Ascending aorta (tissue), 2 donors: ENCODE data around the gene SSU72. TPM values are rescaled to one million over a fixed set of nuclear protein-coding genes. Genes with fewer than 3 reads are reported as not detected.
A peak's percentile ranks its signal among the peaks of the same experiment; 100 is the strongest.
"Not testable (repeated sequence)": the region's sequence is repeated elsewhere in the genome, so short reads cannot be mapped to it uniquely, and the experiment has no call there.

Experiments used
- DNase-seq, 2 donors: peaks; one replicate each; pipeline ENCODE4 v3.0.0-alpha.2; 2019; ENCODE audit warnings: low spot score in 2 of 2
- H3K27ac ChIP-seq, 2 donors: fragments of 200-600 bp; sonication (generic); one replicate each; pipeline ENCODE4 v1.5.1; 2016 to 2017; ENCODE audit warnings: mild to moderate bottlenecking in 1 of 2
- H3K27me3 ChIP-seq: fragments of 200-600 bp; sonication (generic); one replicate; pipeline ENCODE4 v1.5.1; 2017
- H3K36me3 ChIP-seq, 2 donors: fragments of 200-600 bp; sonication (generic); one replicate each; pipeline ENCODE4 v1.5.1; 2016
- H3K4me1 ChIP-seq, 2 donors: fragments of 200-600 bp; sonication (generic); one replicate each; pipeline ENCODE4 v1.5.1; 2016 to 2017; ENCODE audit warnings: mild to moderate bottlenecking in 1 of 2
- H3K4me3 ChIP-seq, 2 donors: fragments of 200-600 bp; sonication (generic); one replicate each; pipeline ENCODE4 v1.5.1; 2016 to 2017; ENCODE audit warnings: mild to moderate bottlenecking in 1 of 2
- H3K9me3 ChIP-seq, 2 donors: fragments of 200-600 bp; sonication (generic); one replicate each; pipeline ENCODE4 v1.5.1; 2016
- CTCF ChIP-seq, 3 experiments: fragments of 200-600 bp in 2 of 3; fragments of 450-650 bp in 1 of 3; sonication (generic) in 2 of 3; IDR thresholded peaks; one replicate each; pipeline ENCODE4 v1.5.1; 2016 to 2019; ENCODE audit warnings: antibody characterized with exemption in 3 of 3, mild to moderate bottlenecking in 1 of 3, moderate library complexity in 1 of 3
- intact Hi-C: fragments of 100-400 bp; cut with DNase I; formaldehyde crosslinking; loops from one replicate; pipeline ENCODE4 v1.15.1; 2023
- total RNA-seq: library from RNA; depleted of rRNA; stranded (reverse); fragments of >200 nt; gene quantifications from one replicate; pipeline ENCODE4 v1.1.0, GENCODE V29; 2016

SSU72 gene
- total RNA-seq, 1 donor from 2014 or later: 50.1 TPM

DNA sequence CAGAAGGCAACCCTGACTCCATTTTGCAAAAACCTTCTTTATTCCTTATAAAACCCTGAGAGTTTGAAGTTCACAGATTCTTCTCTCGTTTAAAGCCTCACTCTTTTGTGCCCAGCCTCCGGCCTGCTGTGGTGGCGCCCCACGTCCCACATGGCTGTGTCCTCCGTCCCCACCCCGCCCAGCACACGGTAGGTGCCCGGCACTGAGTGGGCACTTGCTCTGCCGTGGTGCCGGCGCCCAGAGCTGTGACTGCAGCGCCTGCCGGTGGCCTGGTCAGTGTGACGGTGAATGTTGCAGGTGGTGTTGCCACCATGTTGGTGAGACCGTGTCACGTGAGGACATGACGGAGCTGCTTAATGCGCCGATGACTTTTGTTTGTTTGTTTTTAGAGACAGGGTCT, 53.3 kb downstream of the SSU72 start:
- intact Hi-C loops: no loop called here
- H3K27me3 ChIP-seq: no peaks in the 10 kb centered on the region
- H3K4me3 ChIP-seq: no peak overlapping the region
- no peak for TF ChIP-seq CTCF (IDR thresholded peaks at IDR 0.05)
- H3K36me3 ChIP-seq: peaks cover 36% of the 10 kb centered on the region in 2 donors
- DNase-seq: no peak
- H3K27ac ChIP-seq: no peak overlapping the region
- no peaks in the 10 kb centered on the region for H3K4me1 ChIP-seq
- no peaks in the 10 kb centered on the region for H3K9me3 ChIP-seq

DNA sequence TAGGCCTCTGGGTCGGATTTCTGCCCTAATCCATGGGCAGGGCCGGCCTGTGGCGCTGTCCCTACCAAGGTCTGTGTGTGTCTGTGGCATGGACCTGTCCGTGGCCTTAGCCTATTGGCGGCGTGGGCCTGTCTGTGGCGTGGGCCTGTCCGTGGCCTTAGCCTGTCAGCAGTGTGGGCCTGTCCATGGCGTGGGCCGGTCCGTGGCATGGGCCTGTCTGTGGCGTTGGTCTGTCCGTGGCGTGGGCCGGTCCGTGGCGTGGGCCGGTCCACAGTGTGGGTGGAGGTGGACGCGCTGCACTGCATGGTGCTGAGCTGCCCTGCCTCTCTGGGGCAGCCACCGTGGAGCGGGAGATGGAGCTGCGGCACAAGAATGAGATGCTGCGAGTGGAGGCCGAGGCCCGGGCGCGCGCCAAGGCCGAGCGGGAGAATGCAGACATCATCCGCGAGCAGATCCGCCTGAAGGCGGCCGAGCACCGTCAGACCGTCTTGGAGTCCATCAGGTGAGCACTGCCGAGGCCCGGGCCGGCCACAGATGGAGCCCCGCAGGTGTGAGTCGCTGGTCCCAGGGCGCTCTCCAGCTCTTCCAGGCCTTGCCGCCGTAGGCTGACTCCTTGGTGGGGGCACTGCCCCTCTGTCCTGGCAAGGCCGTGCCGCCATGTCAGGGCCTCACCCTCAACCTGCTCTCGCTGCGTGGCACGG, 54.7 kb downstream of the SSU72 start:
- not testable (repeated sequence) for H3K27me3 ChIP-seq, H3K9me3 ChIP-seq, DNase-seq, H3K4me1 ChIP-seq, H3K4me3 ChIP-seq, H3K27ac ChIP-seq
- intact Hi-C loops: loop anchor here (10.0 kb wide), 1 partner anchor 115 kb away; the partner anchor contains the start of gene MRPL20
- peaks cover 34% of the 10 kb centered on the region in 2 donors for H3K36me3 ChIP-seq

GRCh38 chr1:1518621-1519007, 56.0 kb downstream of the SSU72 start:
- H3K4me3 ChIP-seq, H3K4me1 ChIP-seq, H3K27ac ChIP-seq, H3K27me3 ChIP-seq, DNase-seq, H3K9me3 ChIP-seq: not testable (repeated sequence)
- intact Hi-C loops: loop anchor here (10.0 kb wide), 1 partner anchor 114 kb away; the partner anchor contains the start of gene MRPL20
- peaks cover 33 to 34% of the 10 kb centered on the region in 2 donors for H3K36me3 ChIP-seq

- intact Hi-C loops: loop anchor here (10.0 kb wide), 1 partner anchor 113 kb away; the partner anchor contains the start of gene MRPL20
- Histone ChIP-seq H3K27ac (no peak overlapping the region), H3K36me3 (peaks cover 32 to 33% of the 10 kb centered on the region in 2 donors), H3K27me3 (no peaks in the 10 kb centered on the region), H3K9me3 (no peaks in the 10 kb centered on the region), H3K4me1 (no peaks in the 10 kb centered on the region), H3K4me3 (no peak overlapping the region)
- TF ChIP-seq CTCF (IDR thresholded peaks at IDR 0.05): no peak
- DNase-seq: no peak
Measured at GRCh38 chr1:1517973-1518620, 56.6 kb downstream of the SSU72 start.

GRCh38 chr1:1516923-1517322, 57.7 kb downstream of the SSU72 start:
- intact Hi-C loops: loop anchor here (10.0 kb wide), 1 partner anchor 112 kb away; the partner anchor contains the start of gene MRPL20
- H3K36me3 ChIP-seq: peaks cover 29 to 31% of the 10 kb centered on the region in 2 donors
- H3K4me1 ChIP-seq, H3K27me3 ChIP-seq, H3K4me3 ChIP-seq, H3K9me3 ChIP-seq, H3K27ac ChIP-seq, DNase-seq: not testable (repeated sequence)

GRCh38 chr1:1514376-1514775, 60.3 kb downstream of the SSU72 start:
- H3K4me1 ChIP-seq, DNase-seq, H3K27me3 ChIP-seq, H3K9me3 ChIP-seq, H3K4me3 ChIP-seq, H3K27ac ChIP-seq: not testable (repeated sequence)
- intact Hi-C loops: loop anchor here (5.0 to 10.0 kb wide), 3 partner anchors 110 to 397 kb away; partner anchors contain the start of genes C1orf159 and MRPL20
- H3K36me3 ChIP-seq: peaks cover 12 to 16% of the 10 kb centered on the region in 2 donors

DNA sequence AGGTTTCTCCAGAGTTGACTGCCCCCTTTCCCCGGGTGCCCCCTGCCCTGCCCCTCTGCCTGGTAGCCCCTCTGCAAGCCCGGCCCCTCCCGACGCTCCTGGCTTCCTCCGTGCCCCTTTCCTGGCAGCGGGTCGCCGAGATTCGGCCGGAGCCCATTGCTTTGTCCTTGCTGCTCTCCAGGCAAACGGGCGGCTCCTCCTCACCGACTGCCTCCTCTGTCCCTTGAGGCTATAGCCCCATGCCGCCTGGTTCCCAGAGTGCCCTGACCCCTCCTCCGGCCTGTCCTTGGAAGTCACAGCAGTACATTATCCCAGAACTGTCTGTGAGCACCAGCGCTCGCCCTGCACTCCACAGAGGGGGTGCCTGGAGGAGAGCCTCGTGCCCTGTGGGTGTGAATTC, 61.0 kb downstream of the SSU72 start:
- intact Hi-C loops: loop anchor here (5.0 to 10.0 kb wide), 3 partner anchors 109 to 396 kb away; partner anchors contain the start of genes C1orf159 and MRPL20
- not testable (repeated sequence) for H3K27ac ChIP-seq, H3K4me3 ChIP-seq, H3K9me3 ChIP-seq, DNase-seq, H3K4me1 ChIP-seq, H3K27me3 ChIP-seq
- H3K36me3 ChIP-seq: peaks cover 12 to 13% of the 10 kb centered on the region in 2 donors

DNA sequence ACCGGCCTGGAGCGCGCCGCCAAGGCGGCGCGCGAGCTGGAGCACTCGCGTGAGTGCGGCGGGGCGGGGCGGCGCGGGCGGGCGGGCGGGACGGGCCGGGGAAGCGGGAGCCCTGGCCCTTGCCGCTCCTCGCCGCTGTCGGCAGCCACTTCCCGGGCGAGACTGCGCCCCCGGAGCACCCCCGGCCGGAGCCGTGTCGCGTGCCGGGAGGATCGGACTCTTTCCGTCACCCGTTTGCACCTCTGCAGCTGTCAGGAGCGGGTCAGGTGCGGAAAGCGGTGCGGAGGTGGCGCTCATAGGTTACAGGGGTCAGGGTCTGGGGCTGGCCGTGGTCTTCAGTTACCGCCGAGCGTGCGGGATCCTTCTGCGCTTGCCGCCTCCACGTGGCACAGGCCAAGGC, 62.2 kb downstream of the SSU72 start:
- H3K36me3 ChIP-seq, H3K27me3 ChIP-seq, DNase-seq, H3K4me1 ChIP-seq, H3K9me3 ChIP-seq, H3K27ac ChIP-seq: not testable (repeated sequence)
- peak overlapping the region; percentile 81 for H3K4me3 ChIP-seq
- intact Hi-C loops: loop anchor here (1.0 to 10.0 kb wide), 5 partner anchors 62 to 395 kb away; partner anchors contain the start of genes C1orf159, MIB2, MRPL20 and SSU72
